Kidney epithelial cell (primary cell): ENCODE measurements around the gene CIROP. TPM values are rescaled to one million over a fixed set of nuclear protein-coding genes. Genes with fewer than 3 reads are reported as not detected.
A peak's percentile ranks its signal among the peaks of the same experiment; 100 is the strongest.

Experiments
- DNase-seq: peaks from one replicate; pipeline ENCODE4 v3.0.0-alpha.2; 2010; ENCODE audit warnings: low read depth
- H3K27me3 ChIP-seq: 2 replicates; pipeline ENCODE4 v1.6.0; 2011; ENCODE audit warnings: low read length; ENCODE audit not compliant: control insufficient read depth, insufficient read depth
- H3K36me3 ChIP-seq: 2 replicates; pipeline ENCODE4 v1.5.1; 2011; ENCODE audit warnings: low read length; ENCODE audit not compliant: control insufficient read depth, insufficient read depth
- H3K4me3 ChIP-seq: 2 replicates; pipeline ENCODE4 v1.5.1; 2011; ENCODE audit warnings: low read depth, mild to moderate bottlenecking, control low read depth, low read length
- total RNA-seq: library from RNA; depleted of rRNA; stranded (reverse); fragments of >200 nt; gene quantifications from 2 replicates; pipeline ENCODE4 v1.2.3, GENCODE V29; 2015
- TF ChIP-seq, protein P1 (sequence below): IDR thresholded peaks from 2 replicates; pipeline ENCODE4 v1.5.1; 2011; ENCODE audit warnings: mild to moderate bottlenecking, moderate library complexity, low read length, control low read depth, inconsistent platforms; ENCODE audit not compliant: insufficient read depth, poor library complexity, severe bottlenecking

CIROP gene
- total RNA-seq, 1 donor from 2014 or later = not detected

DNA sequence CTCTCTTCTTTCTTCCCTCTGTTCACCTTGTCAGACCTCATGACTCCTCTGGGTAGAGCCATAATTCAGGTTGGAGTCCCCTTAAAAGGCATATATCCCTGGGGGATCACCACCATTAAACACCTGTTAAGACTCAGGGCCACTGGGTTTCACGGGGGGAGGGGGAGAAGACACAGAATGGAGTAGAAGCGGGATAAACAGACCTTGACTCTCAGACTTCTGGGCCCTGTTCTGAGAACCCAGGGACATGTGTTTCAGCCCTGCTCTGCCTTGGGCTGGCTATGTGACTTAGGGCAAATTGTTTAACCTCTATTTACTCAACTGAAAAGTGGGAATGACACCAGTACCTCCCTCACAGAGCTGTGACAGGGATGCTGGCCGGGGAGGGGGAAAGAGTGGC lies 52.1 kb downstream of the CIROP start:
- no peak for DNase-seq
- Histone ChIP-seq H3K36me3 (no peaks in the 10 kb centered on the region), H3K4me3 (no peak overlapping the region), H3K27me3 (no peaks in the 10 kb centered on the region)
- TF ChIP-seq, protein P1, sequence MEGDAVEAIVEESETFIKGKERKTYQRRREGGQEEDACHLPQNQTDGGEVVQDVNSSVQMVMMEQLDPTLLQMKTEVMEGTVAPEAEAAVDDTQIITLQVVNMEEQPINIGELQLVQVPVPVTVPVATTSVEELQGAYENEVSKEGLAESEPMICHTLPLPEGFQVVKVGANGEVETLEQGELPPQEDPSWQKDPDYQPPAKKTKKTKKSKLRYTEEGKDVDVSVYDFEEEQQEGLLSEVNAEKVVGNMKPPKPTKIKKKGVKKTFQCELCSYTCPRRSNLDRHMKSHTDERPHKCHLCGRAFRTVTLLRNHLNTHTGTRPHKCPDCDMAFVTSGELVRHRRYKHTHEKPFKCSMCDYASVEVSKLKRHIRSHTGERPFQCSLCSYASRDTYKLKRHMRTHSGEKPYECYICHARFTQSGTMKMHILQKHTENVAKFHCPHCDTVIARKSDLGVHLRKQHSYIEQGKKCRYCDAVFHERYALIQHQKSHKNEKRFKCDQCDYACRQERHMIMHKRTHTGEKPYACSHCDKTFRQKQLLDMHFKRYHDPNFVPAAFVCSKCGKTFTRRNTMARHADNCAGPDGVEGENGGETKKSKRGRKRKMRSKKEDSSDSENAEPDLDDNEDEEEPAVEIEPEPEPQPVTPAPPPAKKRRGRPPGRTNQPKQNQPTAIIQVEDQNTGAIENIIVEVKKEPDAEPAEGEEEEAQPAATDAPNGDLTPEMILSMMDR = no peak

DNA sequence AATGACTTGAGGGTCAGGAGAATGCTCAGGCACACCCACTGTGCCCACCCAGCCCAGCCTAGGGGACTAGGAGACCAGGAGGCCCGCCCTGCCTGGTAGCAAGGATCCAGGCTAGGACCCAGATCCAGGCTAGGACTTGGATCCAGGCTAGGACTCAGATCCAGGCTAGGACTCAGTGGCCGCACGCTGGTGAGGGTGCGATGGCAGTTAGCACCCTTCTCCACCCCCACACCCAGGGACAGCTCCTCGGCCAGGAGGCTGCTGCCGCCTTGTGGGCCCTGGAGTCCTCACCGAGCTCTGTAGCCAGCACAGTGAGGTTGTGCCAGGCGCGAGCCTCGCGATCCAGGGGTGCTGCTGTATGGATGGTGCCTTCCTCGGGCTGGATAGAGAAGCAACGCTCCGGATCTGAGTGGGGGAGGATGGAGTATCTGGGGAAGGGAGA lies 52.6 kb downstream of the CIROP start:
- Histone ChIP-seq H3K27me3 (no peaks in the 10 kb centered on the region), H3K4me3 (no peak overlapping the region), H3K36me3 (no peaks in the 10 kb centered on the region)
- TF ChIP-seq, protein P1 = peak; percentile 57
- DNase-seq = no peak

DNA sequence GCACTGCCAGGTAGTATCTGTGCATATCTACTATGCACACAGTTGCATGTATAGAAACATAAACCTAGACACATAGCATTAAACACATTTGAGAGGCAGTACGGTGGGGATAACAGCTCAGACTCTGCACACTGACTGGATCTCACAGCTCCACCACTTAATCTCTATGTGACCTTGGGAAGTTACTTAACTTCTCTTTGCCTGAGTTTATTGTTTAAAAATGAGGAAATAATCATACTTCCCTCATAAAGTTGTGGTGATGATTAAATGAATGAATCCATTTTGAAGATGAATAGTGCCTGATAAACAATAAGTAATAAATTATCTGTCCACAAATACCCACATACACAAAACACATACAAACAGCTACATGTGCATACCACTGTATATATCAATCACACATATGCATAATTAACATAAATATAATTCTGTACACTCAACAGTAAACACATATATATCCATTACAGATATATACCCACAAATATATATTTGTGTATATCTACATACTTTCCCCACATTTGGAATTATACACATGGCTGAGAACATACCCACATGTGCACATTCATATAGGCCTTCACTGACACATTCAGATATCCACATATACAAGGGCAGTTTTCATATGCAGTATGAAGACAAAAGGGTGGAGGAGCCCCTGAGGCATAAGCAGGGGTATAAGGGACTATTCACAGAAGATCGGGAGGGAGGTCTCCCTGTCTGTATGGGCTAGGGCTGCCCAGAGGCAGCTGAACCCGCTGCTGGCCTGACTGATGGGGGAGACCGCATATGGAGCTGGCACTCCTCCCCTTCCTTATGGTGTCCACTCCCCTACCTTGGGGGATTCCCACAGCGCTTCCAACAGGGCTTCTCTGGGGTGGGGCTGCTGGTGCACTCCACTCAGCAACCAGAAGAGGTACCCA lies 53.4 kb downstream of the CIROP start:
- Histone ChIP-seq H3K36me3 (no peaks in the 10 kb centered on the region), H3K4me3 (no peak overlapping the region), H3K27me3 (no peaks in the 10 kb centered on the region)
- DNase-seq = no peak
- TF ChIP-seq, protein P1 = no peak

Other genes with a start within 250 kb of the CIROP start
- 124 and 150 TPM in 2 replicates for gene LRP10, start 233.2 kb downstream of the CIROP start, total RNA-seq
- gene REM2, start 221.8 kb downstream of the CIROP start, total RNA-seq = 0.48 and 1.2 TPM in 2 replicates
- 96.1 and 146 TPM in 2 replicates for gene RBM23, start 185.8 kb downstream of the CIROP start, total RNA-seq
- 94.0 and 107 TPM in 2 replicates for gene PRMT5, start 175.6 kb downstream of the CIROP start, total RNA-seq
- 31.7 and 36.5 TPM in 2 replicates for gene HAUS4, start 147.9 kb downstream of the CIROP start, total RNA-seq
- gene AJUBA, start 122.4 kb downstream of the CIROP start, total RNA-seq = 87.2 and 90.8 TPM in 2 replicates
- 8.4 and 9.7 TPM in 2 replicates for gene C14orf93, start 94.8 kb downstream of the CIROP start, total RNA-seq
- gene PSMB5, start 70.1 kb downstream of the CIROP start, total RNA-seq = 199 and 244 TPM in 2 replicates
- gene PSMB11, start 62.8 kb downstream of the CIROP start, total RNA-seq = not detected in 2 replicates
- gene CDH24, start 47.5 kb downstream of the CIROP start, total RNA-seq = 5.9 and 7.0 TPM in 2 replicates
- gene ACIN1, start 9.9 kb downstream of the CIROP start, total RNA-seq = 72.6 and 83.4 TPM in 2 replicates
- 27.5 and 33.3 TPM in 2 replicates for gene C14orf119, start 9.5 kb downstream of the CIROP start, total RNA-seq
- not detected in 2 replicates for gene CEBPE, start 14.3 kb upstream of the CIROP start, total RNA-seq
- 2.3 and 3.5 TPM in 2 replicates for gene SLC7A8, start 78.7 kb upstream of the CIROP start, total RNA-seq
- gene RNF212B, start 132.9 kb upstream of the CIROP start, total RNA-seq = not detected in 2 replicates
- gene HOMEZ, start 181.1 kb upstream of the CIROP start, total RNA-seq = 11.9 and 24.3 TPM in 2 replicates
- gene PPP1R3E, start 197.9 kb upstream of the CIROP start, total RNA-seq = 2.5 and 2.9 TPM in 2 replicates
- 16.2 and 21.3 TPM in 2 replicates for gene BCL2L2, start 201.8 kb upstream of the CIROP start, total RNA-seq
- gene PABPN1, start 216.5 kb upstream of the CIROP start, total RNA-seq = 61.4 and 70.7 TPM in 2 replicates
- 7.8 and 13.1 TPM in 2 replicates for gene SLC22A17, start 247.9 kb upstream of the CIROP start, total RNA-seq